KMS-11 (cell line): Measurements from ENCODE around the gene USP36.

Experiments
- H2AFZ ChIP-seq: fragments of 200-600 bp; sonication (generic); 2 replicates; pipeline ENCODE4 v1.6.1; 2016; ENCODE audit warnings: antibody characterized with exemption, mixed run types, low read depth
- H3K27ac ChIP-seq: fragments of 200-600 bp; sonication (generic); 2 replicates; pipeline ENCODE4 v1.6.1; 2016; ENCODE audit warnings: mild to moderate bottlenecking, mixed run types
- H3K27me3 ChIP-seq: fragments of 200-600 bp; sonication (generic); 2 replicates; pipeline ENCODE4 v1.6.1; 2017; ENCODE audit warnings: mild to moderate bottlenecking, low read depth, mixed run types, moderate library complexity; ENCODE audit not compliant: insufficient read depth
- H3K36me3 ChIP-seq: fragments of 200-600 bp; sonication (generic); 2 replicates; pipeline ENCODE4 v1.6.1; 2017; ENCODE audit warnings: mild to moderate bottlenecking, mixed run types; ENCODE audit not compliant: insufficient read depth
- H3K4me1 ChIP-seq: fragments of 200-600 bp; sonication (generic); 2 replicates; pipeline ENCODE4 v1.6.1; 2016; ENCODE audit warnings: mild to moderate bottlenecking, low read depth, mixed run types; ENCODE audit not compliant: poor library complexity, severe bottlenecking
- H3K4me2 ChIP-seq: fragments of 200-600 bp; sonication (generic); 2 replicates; pipeline ENCODE4 v1.7.0; 2016; ENCODE audit warnings: mild to moderate bottlenecking, mixed run types
- H3K4me3 ChIP-seq: fragments of 200-600 bp; sonication (generic); IDR thresholded peaks from 2 replicates; pipeline ENCODE4 v1.6.1; 2017; ENCODE audit warnings: low read depth, low read length, mixed read lengths; ENCODE audit not compliant: insufficient read depth
- H3K79me2 ChIP-seq: fragments of 200-600 bp; sonication (generic); 2 replicates; pipeline ENCODE4 v1.6.1; 2016; ENCODE audit warnings: low read depth, mixed run types; ENCODE audit not compliant: insufficient read depth
- H3K9ac ChIP-seq: fragments of 200-600 bp; sonication (generic); 2 replicates; pipeline ENCODE4 v1.6.1; 2016; ENCODE audit warnings: mild to moderate bottlenecking, mixed run types
- H4K20me1 ChIP-seq: fragments of 200-600 bp; sonication (generic); 2 replicates; pipeline ENCODE4 v1.6.1; 2016; ENCODE audit warnings: mild to moderate bottlenecking, mixed run types; ENCODE audit not compliant: insufficient read depth
- TF ChIP-seq, protein P1 (sequence below): fragments of 200-600 bp; sonication (generic); conservative IDR thresholded peaks from 2 replicates; pipeline ENCODE4 v1.6.1; 2017; ENCODE audit warnings: low read depth, mild to moderate bottlenecking, antibody characterized with exemption, low read length, moderate library complexity, mixed read lengths

Gene USP36

DNA sequence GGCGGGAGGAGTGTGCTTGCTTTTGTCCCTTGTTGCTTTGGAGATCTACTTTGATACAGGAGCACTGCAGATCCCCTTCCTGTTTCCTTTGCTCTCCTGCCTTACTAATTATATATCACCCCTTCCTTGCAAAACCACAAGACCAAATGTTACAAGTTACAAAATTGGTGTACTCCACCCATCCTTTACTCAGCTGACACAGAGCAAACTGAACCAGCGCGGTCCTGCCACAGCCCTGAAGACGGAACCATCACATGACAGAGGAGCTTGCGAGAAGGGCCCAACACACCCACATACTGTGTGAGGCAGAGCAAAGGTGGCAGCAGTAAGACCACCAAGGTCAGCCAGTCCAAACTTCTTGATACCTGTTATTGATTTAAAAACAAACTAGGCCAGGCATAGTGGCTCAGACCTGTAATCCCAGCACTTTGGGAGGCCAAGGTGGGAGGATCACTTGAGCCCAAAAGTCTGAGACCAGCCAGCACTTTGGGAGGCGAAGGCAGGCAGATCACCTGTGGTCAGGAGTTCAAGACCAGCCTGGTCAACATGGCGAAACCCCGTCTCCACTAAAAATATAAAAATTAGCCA, 91.8 kb downstream of the USP36 start:
- no peaks in the 10 kb centered on the region for H3K27me3 ChIP-seq
- TF ChIP-seq, protein P1, sequence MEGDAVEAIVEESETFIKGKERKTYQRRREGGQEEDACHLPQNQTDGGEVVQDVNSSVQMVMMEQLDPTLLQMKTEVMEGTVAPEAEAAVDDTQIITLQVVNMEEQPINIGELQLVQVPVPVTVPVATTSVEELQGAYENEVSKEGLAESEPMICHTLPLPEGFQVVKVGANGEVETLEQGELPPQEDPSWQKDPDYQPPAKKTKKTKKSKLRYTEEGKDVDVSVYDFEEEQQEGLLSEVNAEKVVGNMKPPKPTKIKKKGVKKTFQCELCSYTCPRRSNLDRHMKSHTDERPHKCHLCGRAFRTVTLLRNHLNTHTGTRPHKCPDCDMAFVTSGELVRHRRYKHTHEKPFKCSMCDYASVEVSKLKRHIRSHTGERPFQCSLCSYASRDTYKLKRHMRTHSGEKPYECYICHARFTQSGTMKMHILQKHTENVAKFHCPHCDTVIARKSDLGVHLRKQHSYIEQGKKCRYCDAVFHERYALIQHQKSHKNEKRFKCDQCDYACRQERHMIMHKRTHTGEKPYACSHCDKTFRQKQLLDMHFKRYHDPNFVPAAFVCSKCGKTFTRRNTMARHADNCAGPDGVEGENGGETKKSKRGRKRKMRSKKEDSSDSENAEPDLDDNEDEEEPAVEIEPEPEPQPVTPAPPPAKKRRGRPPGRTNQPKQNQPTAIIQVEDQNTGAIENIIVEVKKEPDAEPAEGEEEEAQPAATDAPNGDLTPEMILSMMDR, result no peak
- peaks cover 97% of the 10 kb centered on the region for H3K79me2 ChIP-seq
- H3K4me3 ChIP-seq, result no peak overlapping the region
- peak overlapping the region; percentile 87 for H3K4me2 ChIP-seq
- H2AFZ ChIP-seq, result no peak overlapping the region
- peak overlapping the region; percentile 86 for H3K27ac ChIP-seq
- H3K9ac ChIP-seq, result peak overlapping the region; percentile 47
- peaks cover 99% of the 10 kb centered on the region for H3K4me1 ChIP-seq
- no peaks in the 10 kb centered on the region for H3K36me3 ChIP-seq
- H4K20me1 ChIP-seq, result no peaks in the 10 kb centered on the region

DNA sequence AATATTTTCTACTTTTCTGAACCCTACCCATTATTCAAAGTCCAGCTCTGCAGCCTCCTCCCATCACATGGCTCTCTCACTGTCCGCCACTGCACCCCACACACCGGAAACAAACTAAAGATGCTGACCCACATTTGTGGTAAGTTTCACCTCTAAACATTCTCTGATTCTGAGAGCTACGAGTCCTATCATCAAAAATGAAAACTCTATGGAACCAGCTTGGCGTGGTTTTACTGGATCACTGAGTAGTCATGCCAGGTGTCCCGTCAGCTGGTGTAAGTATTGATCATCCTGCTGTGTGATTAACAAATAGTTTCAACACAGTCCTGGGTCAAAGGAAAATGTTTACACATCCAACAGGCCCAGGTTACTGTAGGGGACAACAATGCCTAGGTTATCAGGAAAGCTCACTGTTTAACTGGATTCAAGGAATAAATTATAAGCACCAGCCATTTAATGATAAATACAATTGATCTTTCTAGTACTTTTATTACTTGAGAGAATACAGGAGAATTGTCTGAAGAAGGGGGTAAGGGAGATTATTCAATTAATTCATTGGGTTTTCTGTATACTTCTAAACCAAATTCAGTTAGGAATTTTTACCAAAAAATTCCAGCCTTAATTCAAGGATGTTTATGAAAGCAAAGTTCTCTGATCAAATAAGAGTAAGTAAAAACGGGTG, 92.4 kb downstream of the USP36 start:
- H3K4me3 ChIP-seq, result no peak overlapping the region
- H3K27ac ChIP-seq, result peak overlapping the region; percentile 86
- no peaks in the 10 kb centered on the region for H3K36me3 ChIP-seq
- peaks cover 98% of the 10 kb centered on the region for H3K79me2 ChIP-seq
- TF ChIP-seq, protein P1, result no peak
- H4K20me1 ChIP-seq, result no peaks in the 10 kb centered on the region
- peak overlapping the region; percentile 87 for H3K4me2 ChIP-seq
- H3K27me3 ChIP-seq, result no peaks in the 10 kb centered on the region
- no peak overlapping the region for H2AFZ ChIP-seq
- H3K4me1 ChIP-seq, result peaks cover 100% of the 10 kb centered on the region
- peak overlapping the region; percentile 47 for H3K9ac ChIP-seq

DNA sequence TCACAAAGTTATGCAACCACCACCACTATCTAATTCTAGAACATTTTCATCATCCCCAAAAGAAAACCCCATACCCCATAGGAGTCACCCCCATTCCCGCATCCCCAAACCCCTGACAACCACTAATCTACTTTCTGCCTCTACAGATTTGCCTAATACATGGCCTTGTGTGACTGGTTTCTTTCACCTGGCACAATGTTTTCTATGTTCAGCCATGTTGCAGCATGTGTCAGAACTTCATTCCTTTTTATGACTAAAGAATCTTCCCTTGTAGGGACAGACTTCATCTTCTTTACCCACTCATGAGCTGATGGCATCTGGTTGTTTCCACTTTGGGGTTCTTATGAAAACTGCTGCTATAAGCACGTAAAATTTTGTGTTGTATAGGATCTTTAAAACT, 93.1 kb downstream of the USP36 start:
- TF ChIP-seq, protein P1, result no peak
- Histone ChIP-seq H4K20me1 (no peaks in the 10 kb centered on the region), H3K4me3 (no peak overlapping the region), H3K4me2 (peak overlapping the region; percentile 87), H3K36me3 (no peaks in the 10 kb centered on the region), H3K27me3 (no peaks in the 10 kb centered on the region), H3K79me2 (peaks cover 98% of the 10 kb centered on the region), H3K27ac (peak overlapping the region; percentile 86), H3K9ac (peak overlapping the region; percentile 47; the same call in 1 of the 2 replicates), H3K4me1 (peaks cover 100% of the 10 kb centered on the region), H2AFZ (no peak overlapping the region)

DNA sequence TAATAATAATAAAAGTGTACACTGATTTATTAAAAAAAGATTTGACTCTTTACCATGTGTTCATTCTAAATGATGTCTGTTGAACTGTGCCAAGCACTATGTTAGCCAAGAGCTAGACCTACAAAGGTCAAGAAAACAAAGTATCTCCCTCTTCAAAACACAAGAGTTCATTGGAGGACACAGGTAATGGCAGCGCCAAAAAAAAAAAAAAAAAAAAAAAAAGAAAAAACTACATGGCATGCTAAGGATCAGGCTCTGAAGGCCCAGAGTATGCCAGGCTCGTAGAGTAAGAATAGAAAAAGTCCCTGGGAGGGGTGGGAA, 93.7 kb downstream of the USP36 start:
- TF ChIP-seq, protein P1, result no peak
- Histone ChIP-seq H3K79me2 (peaks cover 98% of the 10 kb centered on the region), H3K36me3 (no peaks in the 10 kb centered on the region), H2AFZ (no peak overlapping the region), H3K27me3 (no peaks in the 10 kb centered on the region), H4K20me1 (no peaks in the 10 kb centered on the region), H3K4me3 (no peak overlapping the region), H3K9ac (peak overlapping the region; percentile 47; the same call in 1 of the 2 replicates), H3K4me1 (peaks cover 100% of the 10 kb centered on the region), H3K4me2 (peak overlapping the region; percentile 87), H3K27ac (peak overlapping the region; percentile 86)
